Measurements from ENCODE around the gene CYP17A1. TPM values are rescaled to one million over a fixed set of nuclear protein-coding genes. Genes with fewer than 3 reads are reported as not detected.

The CYP17A1 gene
- total RNA-seq, 3 donors from 2014 or later = 0.96 TPM; not detected in 2

- peaks cover 5% of the 10 kb centered on the region for H3K4me1 ChIP-seq (ENCODE audit: low read depth)
- no peak overlapping the region for H3K4me3 ChIP-seq
- H3K36me3 ChIP-seq (ENCODE audit: low read depth) = no peaks in the 10 kb centered on the region
- ATAC-seq (peak; percentile 25), DNase-seq (no peak)
- no peak for TF ChIP-seq CTCF (IDR thresholded peaks at IDR 0.05)
- H3K9me3 ChIP-seq = no peaks in the 10 kb centered on the region
- intact Hi-C loops (cut with DNase I, micrococcal nuclease) = no loop called here
Measured at GRCh38 chr10:102783568-102783967, 53.6 kb downstream of the CYP17A1 start.

GRCh38 chr10:102782673-102783551, 54.3 kb downstream of the CYP17A1 start:
- no peaks in the 10 kb centered on the region for H3K36me3 ChIP-seq (ENCODE audit: low read depth)
- no peaks in the 10 kb centered on the region for H3K9me3 ChIP-seq
- no peak for TF ChIP-seq CTCF (IDR thresholded peaks at IDR 0.05)
- ATAC-seq (peak; percentile 47), DNase-seq (peak in 2 of 3 donors; percentile 31 to 60)
- no peak overlapping the region for H3K4me3 ChIP-seq
- intact Hi-C loops (cut with DNase I, micrococcal nuclease) = no loop called here
- peaks cover 5% of the 10 kb centered on the region for H3K4me1 ChIP-seq (ENCODE audit: low read depth)

GRCh38 chr10:102781921-102782557, 55.2 kb downstream of the CYP17A1 start:
- ATAC-seq (no peak), DNase-seq (no peak)
- intact Hi-C loops (cut with DNase I, micrococcal nuclease) = no loop called here
- H3K9me3 ChIP-seq = no peaks in the 10 kb centered on the region
- H3K4me3 ChIP-seq = no peak overlapping the region
- no peaks in the 10 kb centered on the region for H3K36me3 ChIP-seq (ENCODE audit: low read depth)
- peaks cover 5% of the 10 kb centered on the region for H3K4me1 ChIP-seq (ENCODE audit: low read depth)
- TF ChIP-seq CTCF (IDR thresholded peaks at IDR 0.05) = no peak

GRCh38 chr10:102781090-102781920, 55.9 kb downstream of the CYP17A1 start:
- Histone ChIP-seq H3K4me3 (no peak overlapping the region), H3K9me3 (no peaks in the 10 kb centered on the region), H3K4me1 (ENCODE audit: low read depth) (peaks cover 5% of the 10 kb centered on the region), H3K36me3 (ENCODE audit: low read depth) (no peaks in the 10 kb centered on the region)
- intact Hi-C loops (cut with DNase I, micrococcal nuclease) = no loop called here
- DNase-seq (no peak), ATAC-seq (no peak)
- TF ChIP-seq CTCF (IDR thresholded peaks at IDR 0.05) = no peak

Other genes with a start within 250 kb of the CYP17A1 start
- 10 to 100 TPM; 65.5 to 89.9 (median 71.3) TPM for gene TRIM8, start 192.9 kb downstream of the CYP17A1 start, total RNA-seq
- gene ARL3, start 123.0 kb downstream of the CYP17A1 start, total RNA-seq = 10 to 100 TPM in 1 of 3 donors, 1 to 10 TPM in 2; 2.4 to 11.2 (median 4.4) TPM
- 10 to 100 TPM in 2 of 3 donors, 1 to 10 TPM in 1; 6.9 to 19.1 (median 14.2) TPM for gene SFXN2, start 122.8 kb downstream of the CYP17A1 start, total RNA-seq
- gene WBP1L, start 93.5 kb downstream of the CYP17A1 start, total RNA-seq = 10 to 100 TPM; 38.9 to 61.3 (median 51.0) TPM
- gene BORCS7, start 16.8 kb upstream of the CYP17A1 start, total RNA-seq = 10 to 100 TPM; 17.1 to 18.6 (median 18.4) TPM
- 1 to 10 TPM in 1 of 3 donors, under 1 TPM in 1, not detected in 1; 0.27 to 1.6 TPM for gene AS3MT, start 32.1 kb upstream of the CYP17A1 start, total RNA-seq
- 10 to 100 TPM; 22.6 to 53.2 (median 27.3) TPM for gene CNNM2, start 80.9 kb upstream of the CYP17A1 start, total RNA-seq

Measured in mucosa of descending colon (tissue), 3 donors.